ENCODE results near the gene CDC7. TPM values are rescaled to one million over a fixed set of nuclear protein-coding genes. Genes with fewer than 3 reads are reported as not detected.

CDC7 gene
- total RNA-seq, 1 experiment from 2014 or later, result 24.5 TPM

DNA sequence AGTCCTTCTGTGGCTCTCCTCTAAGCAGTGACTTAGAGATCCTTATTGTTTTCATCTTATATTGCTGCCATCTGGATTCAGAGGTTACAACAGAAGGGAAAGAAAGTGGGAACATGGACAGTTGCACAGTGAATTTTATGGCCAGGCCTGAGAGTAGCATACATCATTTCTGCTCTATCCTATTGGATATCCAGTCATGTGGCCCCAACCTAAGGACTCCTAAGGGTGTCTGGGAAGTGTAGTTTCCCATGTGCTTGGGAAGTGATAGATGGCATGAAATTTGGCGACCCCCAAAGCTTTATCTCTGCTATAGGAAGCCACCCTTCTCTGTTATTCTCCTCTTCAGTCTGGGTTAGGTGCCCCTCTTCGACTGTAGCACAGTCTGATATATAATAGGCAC lies 51.9 kb downstream of the CDC7 start:
- POLR2A ChIA-PET, result no interaction called here
- H3K9me3 ChIP-seq (ENCODE audit: control insufficient read depth in 1 of 2, insufficient read depth in 1 of 2, low read depth in 1 of 2, low read length in 2 of 2), result peaks cover 0 to 4% of the 10 kb centered on the region in 2 experiments; a peak in 1 of 4 replicates
- no peak overlapping the region for H3K4me2 ChIP-seq (ENCODE audit: low read length)
- TF ChIP-seq, protein P1, sequence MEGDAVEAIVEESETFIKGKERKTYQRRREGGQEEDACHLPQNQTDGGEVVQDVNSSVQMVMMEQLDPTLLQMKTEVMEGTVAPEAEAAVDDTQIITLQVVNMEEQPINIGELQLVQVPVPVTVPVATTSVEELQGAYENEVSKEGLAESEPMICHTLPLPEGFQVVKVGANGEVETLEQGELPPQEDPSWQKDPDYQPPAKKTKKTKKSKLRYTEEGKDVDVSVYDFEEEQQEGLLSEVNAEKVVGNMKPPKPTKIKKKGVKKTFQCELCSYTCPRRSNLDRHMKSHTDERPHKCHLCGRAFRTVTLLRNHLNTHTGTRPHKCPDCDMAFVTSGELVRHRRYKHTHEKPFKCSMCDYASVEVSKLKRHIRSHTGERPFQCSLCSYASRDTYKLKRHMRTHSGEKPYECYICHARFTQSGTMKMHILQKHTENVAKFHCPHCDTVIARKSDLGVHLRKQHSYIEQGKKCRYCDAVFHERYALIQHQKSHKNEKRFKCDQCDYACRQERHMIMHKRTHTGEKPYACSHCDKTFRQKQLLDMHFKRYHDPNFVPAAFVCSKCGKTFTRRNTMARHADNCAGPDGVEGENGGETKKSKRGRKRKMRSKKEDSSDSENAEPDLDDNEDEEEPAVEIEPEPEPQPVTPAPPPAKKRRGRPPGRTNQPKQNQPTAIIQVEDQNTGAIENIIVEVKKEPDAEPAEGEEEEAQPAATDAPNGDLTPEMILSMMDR (IDR thresholded peaks at IDR 0.05 in 2 of 3, conservative IDR thresholded peaks at IDR 0.05 in 1 of 3; ENCODE audit: borderline replicate concordance in 1 of 3, insufficient read depth in 1 of 3, low read depth in 2 of 3, low read length in 2 of 3), result no peak
- TF ChIP-seq POLR2A (IDR thresholded peaks at IDR 0.05; ENCODE audit: borderline replicate concordance, extremely low read depth, insufficient read depth, insufficient read length) (no peak), CBX3 (IDR thresholded peaks at IDR 0.05; ENCODE audit: low read depth) (no peak), EGR1 (IDR thresholded peaks at IDR 0.05; ENCODE audit: low read depth) (no peak), POLR2AphosphoS5 (IDR thresholded peaks at IDR 0.05; ENCODE audit: low read depth, low read length) (no peak), FOSL1 (IDR thresholded peaks at IDR 0.05; ENCODE audit: low read depth) (no peak), YY1 (IDR thresholded peaks at IDR 0.05; ENCODE audit: extremely low read depth, insufficient replicate concordance, low read depth, low read length) (no peak), JUND (IDR thresholded peaks at IDR 0.05) (no peak), REST (IDR thresholded peaks at IDR 0.05; ENCODE audit: low read depth) (no peak), EZH2phosphoT487 (IDR thresholded peaks at IDR 0.05; ENCODE audit: borderline replicate concordance) (no peak), EZH2 (IDR thresholded peaks at IDR 0.05) (no peak), TCF7L2 (IDR thresholded peaks at IDR 0.05; ENCODE audit: borderline replicate concordance, extremely low read depth, insufficient read depth, insufficient read length) (no peak), CEBPB (IDR thresholded peaks at IDR 0.05; ENCODE audit: low read depth) (no peak), ZFX (IDR thresholded peaks at IDR 0.05) (no peak)
- TF ChIP-seq, protein P2, sequence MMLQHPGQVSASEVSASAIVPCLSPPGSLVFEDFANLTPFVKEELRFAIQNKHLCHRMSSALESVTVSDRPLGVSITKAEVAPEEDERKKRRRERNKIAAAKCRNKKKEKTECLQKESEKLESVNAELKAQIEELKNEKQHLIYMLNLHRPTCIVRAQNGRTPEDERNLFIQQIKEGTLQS (IDR thresholded peaks at IDR 0.05), result no peak
- BruUV-seq (replicated peaks), result no TSS peak
- H3K9me2 ChIP-seq (ENCODE audit: insufficient read depth), result no peaks in the 10 kb centered on the region
- intact Hi-C loops (cut with micrococcal nuclease), result no loop called here
- no peak overlapping the region for H3K27ac ChIP-seq (ENCODE audit: low read depth, low read length)
- no peaks in the 10 kb centered on the region for H4K20me1 ChIP-seq (ENCODE audit: insufficient read depth)
- H2AFZ ChIP-seq (ENCODE audit: low read depth, low read length, poor library complexity, severe bottlenecking), result no peak overlapping the region
- DNase-seq (ENCODE audit: low read depth, low spot score) (no peak), ATAC-seq (peak; percentile 34; the same call in 1 of the 2 replicates)
- no peaks in the 10 kb centered on the region for H3K27me3 ChIP-seq (ENCODE audit: insufficient read depth, low read length)
- peaks cover 0 to 19% of the 10 kb centered on the region in 2 experiments; a peak in 1 of 4 replicates for H3K4me1 ChIP-seq (ENCODE audit: control insufficient read depth in 1 of 2, insufficient read depth in 2 of 2, low read length in 2 of 2)
- H3K4me3 ChIP-seq (replicated peaks in 1 of 2; ENCODE audit: low read depth in 1 of 2, low read length in 2 of 2), result no peak overlapping the region
- CTCF ChIA-PET, result no interaction called here
- H3K79me2 ChIP-seq (ENCODE audit: insufficient read depth, low read length), result no peaks in the 10 kb centered on the region
- H3K36me3 ChIP-seq (ENCODE audit: control insufficient read depth in 1 of 2, insufficient read depth in 2 of 2, low read length in 2 of 2), result no peaks in the 10 kb centered on the region
- RAD21 ChIA-PET (ENCODE audit: low non-redundant PET in 1 of 2, low total read pairs in 2 of 2, uncharacterized antibody in 2 of 2, unreplicated experiment in 2 of 2), result no interaction called here
- H3K9ac ChIP-seq (ENCODE audit: low read length), result no peak overlapping the region

All from HCT116 (cell line).